GM13976 (cell line): Measurements from ENCODE around the gene ARGFX.

Experiments
- DNase-seq: peaks from one replicate; pipeline ENCODE4 v3.0.0; 2012; ENCODE audit warnings: low spot score
- in situ Hi-C: fragments of 300-500 bp; cut with MboI; formaldehyde crosslinking; loops from one replicate; pipeline ENCODE4 v1.12.0; 2022; ENCODE audit warnings: low sequenced_read_pairs, mixed read lengths, inconsistent platforms; ENCODE audit not compliant: unreplicated experiment
- TF ChIP-seq, protein P1 (sequence below): IDR thresholded peaks from 2 replicates; pipeline ENCODE4 v1.5.1; 2012; ENCODE audit warnings: borderline replicate concordance, mild to moderate bottlenecking; ENCODE audit not compliant: insufficient read depth; ENCODE audit errors: extremely low read depth, missing control alignments, control extremely low read depth

Gene ARGFX

DNA sequence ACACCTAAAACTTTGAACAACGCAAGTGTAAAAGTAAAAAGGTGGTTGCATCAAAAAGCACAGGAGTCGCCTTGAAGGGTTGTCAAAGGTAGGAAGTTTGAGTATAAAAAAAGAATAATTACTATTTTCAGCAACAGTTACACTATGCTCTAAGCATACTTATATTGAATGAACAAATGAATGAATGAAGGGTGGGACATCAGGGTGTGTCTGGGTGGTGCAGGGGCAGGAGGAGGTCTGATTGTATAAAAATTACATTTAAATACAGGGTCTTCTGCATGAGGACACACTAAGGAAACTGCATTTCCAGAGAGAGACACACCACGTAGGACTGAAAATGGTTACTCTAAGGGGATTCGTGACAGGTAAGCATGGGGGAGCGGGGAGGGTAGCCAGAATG, at the start of gene ARGFX:
Gene ARGFX (plus strand): TSS at position 301 of the 400 bp plus-strand sequence. CDS start 2,765 bp downstream, outside the sequence.
- DNase-seq = no peak
- in situ Hi-C loops = loop anchor here (25.0 kb wide), 2 partner anchors 420 to 695 kb away; no protein-coding TSS in a partner anchor
- TF ChIP-seq, protein P1, sequence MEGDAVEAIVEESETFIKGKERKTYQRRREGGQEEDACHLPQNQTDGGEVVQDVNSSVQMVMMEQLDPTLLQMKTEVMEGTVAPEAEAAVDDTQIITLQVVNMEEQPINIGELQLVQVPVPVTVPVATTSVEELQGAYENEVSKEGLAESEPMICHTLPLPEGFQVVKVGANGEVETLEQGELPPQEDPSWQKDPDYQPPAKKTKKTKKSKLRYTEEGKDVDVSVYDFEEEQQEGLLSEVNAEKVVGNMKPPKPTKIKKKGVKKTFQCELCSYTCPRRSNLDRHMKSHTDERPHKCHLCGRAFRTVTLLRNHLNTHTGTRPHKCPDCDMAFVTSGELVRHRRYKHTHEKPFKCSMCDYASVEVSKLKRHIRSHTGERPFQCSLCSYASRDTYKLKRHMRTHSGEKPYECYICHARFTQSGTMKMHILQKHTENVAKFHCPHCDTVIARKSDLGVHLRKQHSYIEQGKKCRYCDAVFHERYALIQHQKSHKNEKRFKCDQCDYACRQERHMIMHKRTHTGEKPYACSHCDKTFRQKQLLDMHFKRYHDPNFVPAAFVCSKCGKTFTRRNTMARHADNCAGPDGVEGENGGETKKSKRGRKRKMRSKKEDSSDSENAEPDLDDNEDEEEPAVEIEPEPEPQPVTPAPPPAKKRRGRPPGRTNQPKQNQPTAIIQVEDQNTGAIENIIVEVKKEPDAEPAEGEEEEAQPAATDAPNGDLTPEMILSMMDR = no peak

DNA sequence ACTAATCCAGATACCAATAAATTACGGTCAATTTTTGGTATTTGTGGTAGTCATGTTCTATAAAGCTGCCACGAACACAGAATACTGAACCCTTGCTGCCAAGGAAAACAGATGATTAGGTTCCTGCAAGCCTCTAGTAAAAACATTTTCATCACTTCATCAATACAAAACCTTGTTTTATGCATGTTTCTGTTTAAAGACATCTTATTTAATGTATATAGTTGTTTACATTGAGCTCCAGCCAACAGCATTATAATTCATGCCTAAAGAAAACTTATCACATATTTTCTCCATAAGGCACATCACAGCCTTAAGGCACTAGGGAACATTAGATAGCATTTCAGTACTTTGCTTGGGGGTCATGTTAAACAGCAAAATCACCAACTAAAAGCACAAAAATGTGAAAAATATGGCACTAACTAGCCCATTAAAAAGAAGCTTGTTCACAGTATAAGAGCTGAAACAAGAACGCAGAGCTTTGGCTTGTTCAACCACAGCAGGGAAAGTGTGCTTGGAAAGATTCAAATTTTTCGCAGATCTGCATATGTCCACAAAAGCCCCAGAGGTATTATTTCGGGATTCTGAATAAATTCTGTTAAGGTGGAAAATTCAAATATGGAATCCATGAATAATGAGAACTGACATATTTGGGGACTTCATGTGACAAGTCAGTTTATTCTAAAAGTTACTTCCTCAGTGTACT, 49.6 kb upstream of the ARGFX start:
- in situ Hi-C loops = no loop called here

DNA sequence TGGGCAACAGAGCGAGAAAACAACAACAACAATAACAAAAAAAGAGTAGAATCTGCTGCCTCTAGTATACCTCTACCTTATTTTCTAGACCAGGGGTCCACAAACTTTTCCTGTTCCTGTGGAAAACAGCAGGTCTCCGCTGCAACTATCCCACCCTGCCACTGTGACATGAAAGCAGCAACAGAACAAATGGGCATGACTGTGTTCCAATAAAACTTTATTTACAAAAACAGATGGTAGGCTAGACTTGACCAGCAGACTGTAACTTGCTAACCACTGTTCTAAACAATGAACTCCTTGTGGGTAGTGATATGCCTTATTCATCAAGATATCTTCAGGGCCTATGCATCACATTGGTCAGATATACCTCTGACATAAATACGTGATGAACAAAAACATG, 47.2 kb upstream of the ARGFX start:
- TF ChIP-seq, protein P1 = no peak
- DNase-seq = no peak
- in situ Hi-C loops = no loop called here

More for the DNA sequence above, 49.6 kb upstream of the ARGFX start:
- no peak for DNase-seq
- TF ChIP-seq, protein P1 = no peak

DNA sequence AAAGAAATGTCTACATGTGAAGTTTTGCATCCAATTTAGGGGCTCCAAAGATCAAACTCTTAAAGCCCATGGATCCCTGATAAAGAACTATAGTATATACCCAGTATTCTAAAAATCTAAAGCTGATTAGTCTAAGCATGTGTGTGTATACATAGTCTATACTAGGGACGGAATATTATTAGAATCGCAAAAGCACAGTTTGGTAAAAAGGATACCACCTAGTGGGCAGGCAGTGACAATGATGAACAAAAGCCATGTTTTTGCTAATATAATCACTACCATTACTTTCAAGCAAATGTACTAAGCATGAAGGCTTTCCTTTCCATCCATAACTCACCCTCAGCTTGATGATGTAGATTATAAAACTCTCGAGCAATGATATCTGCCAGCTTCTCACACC, 38.4 kb upstream of the ARGFX start:
- TF ChIP-seq, protein P1 = peak; percentile 23
- DNase-seq = no peak
- in situ Hi-C loops = loop anchor here (25.0 kb wide), 1 partner anchor 583 kb away; no protein-coding TSS in a partner anchor

DNA sequence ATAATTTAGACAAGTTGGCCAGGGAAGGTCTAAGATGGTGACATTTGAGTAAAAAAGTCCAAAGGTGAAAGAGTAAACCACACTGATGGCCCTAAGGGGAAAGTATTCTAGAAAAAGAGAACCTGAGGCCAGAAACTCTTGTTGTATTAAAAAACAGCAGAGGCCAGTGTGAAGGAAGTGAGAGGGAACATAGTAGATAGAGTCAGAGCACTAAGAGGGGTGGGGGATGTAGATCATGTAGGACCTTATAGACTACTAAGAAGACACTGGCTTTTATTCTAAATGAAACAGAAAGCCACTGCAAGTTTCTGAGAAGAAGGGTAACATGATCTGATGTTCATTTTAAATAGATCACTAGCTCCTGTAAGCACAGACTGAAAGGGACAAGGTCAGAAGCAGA, 36.5 kb upstream of the ARGFX start:
- in situ Hi-C loops = loop anchor here (25.0 kb wide), 1 partner anchor 581 kb away; no protein-coding TSS in a partner anchor
- TF ChIP-seq, protein P1 = no peak
- DNase-seq = no peak

DNA sequence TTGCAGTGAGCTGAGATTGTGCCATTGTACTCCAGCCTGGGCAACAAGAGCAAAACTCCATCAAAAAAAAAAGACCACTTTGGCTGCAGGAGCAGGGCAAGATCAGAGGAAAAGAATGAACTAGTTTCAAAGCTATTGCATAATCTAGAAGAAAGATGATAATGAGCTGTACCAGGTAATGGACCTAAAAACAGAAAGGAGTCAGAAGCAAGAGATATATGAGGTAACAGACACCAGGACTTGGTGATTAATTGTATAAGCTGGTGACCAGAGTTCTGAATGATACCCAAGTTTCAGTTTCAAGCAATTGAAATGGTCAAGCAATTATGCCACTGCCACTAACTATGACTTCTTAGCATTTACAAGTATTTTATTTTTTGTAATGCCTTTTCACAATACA, 24.8 kb upstream of the ARGFX start:
- DNase-seq = no peak
- in situ Hi-C loops = loop anchor here (25.0 kb wide), 1 partner anchor 569 kb away; no protein-coding TSS in a partner anchor
- TF ChIP-seq, protein P1 = no peak
